Measurements from ENCODE around the gene PMP22. TPM values are rescaled to one million over a fixed set of nuclear protein-coding genes. Genes with fewer than 3 reads are reported as not detected.

PMP22 gene
- total and polyA plus RNA-seq, 2 donors (not counting 3 experiments of a cell fraction or from before 2014, with no cell fraction given): 67.2 to 103 TPM

DNA sequence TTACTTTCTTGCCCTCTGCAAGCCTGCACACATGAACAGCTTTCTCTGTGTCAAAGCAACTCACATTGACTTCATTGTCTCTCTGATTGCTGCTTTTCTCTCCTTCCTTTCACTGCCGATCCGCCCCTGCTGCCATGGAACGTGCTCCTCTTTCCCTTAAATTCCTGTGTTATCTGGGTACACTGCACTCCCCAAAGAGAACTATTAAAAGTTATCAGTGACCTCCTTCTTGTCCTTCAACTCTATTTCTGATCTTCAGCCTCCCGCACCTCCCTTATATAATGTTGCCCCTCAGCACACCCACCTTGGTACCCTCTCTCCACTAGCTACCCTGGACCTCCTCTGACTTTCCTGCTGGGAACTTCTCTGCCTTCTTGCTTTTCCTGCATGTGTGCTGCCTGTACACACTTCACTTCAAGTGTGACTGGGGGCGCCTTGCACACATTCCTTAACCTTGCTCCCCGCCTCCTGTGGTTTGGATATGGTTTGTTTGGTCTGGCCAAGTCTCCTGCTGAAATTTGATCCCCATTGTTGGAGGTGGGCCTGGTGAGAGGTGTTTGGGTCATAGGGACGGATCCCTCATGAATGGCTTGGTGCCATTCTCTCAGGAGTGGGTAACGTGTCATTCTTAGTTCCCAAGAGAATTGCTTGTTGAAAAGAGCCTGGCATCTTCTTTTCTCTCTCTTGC is 26.7 kb upstream of the PMP22 start:
- intact Hi-C loops (cut with micrococcal nuclease): no loop called here
- H4K20me1 ChIP-seq (replicated peaks; ENCODE audit: control insufficient read depth, extremely low read depth, insufficient read depth, low read length): no peaks in the 10 kb centered on the region

More for the DNA sequence above, 26.7 kb upstream of the PMP22 start:
- Histone ChIP-seq H3K27me3 (ENCODE audit: control insufficient read depth in 2 of 2, insufficient read depth in 2 of 2, low read length in 2 of 2) (peaks cover 0 to 5% of the 10 kb centered on the region in 2 experiments), H3K4me1 (ENCODE audit: control insufficient read depth, extremely low read depth, insufficient read depth, low read length) (peaks cover 5% of the 10 kb centered on the region), H3K9ac (replicated peaks; ENCODE audit: extremely low read depth, insufficient read depth, low read length) (no peak overlapping the region), H3K9me3 (replicated peaks; ENCODE audit: control insufficient read depth, insufficient read depth, low read length) (no peaks in the 10 kb centered on the region), H3K27ac (ENCODE audit: insufficient read depth, low read depth, low read length) (no peak overlapping the region), H3K4me2 (ENCODE audit: insufficient read depth, low read length) (no peak overlapping the region), H3K79me2 (ENCODE audit: control insufficient read depth, insufficient read depth, low read length) (no peaks in the 10 kb centered on the region), H3K9me1 (replicated peaks; ENCODE audit: control insufficient read depth, extremely low read depth, insufficient read depth, low read length) (no peaks in the 10 kb centered on the region), H3K4me3 (replicated peaks in 1 of 3; ENCODE audit: insufficient read depth in 1 of 3, low read depth in 1 of 3, low read length in 3 of 3) (no peak overlapping the region), H2AFZ (ENCODE audit: low read depth, low read length) (no peak overlapping the region), H3K36me3 (ENCODE audit: control insufficient read depth in 2 of 2, extremely low read depth in 1 of 2, insufficient read depth in 2 of 2, low read length in 2 of 2) (no peaks in the 10 kb centered on the region)
- no peak for DNase-seq (ENCODE audit: low read depth, low spot score)
- no peak for FAIRE-seq
- dilution Hi-C loops (cut with MboI; ENCODE audit: extremely low pct_ligation_motif_present, low sequenced_read_pairs): no loop called here
- no TSS peak for BruUV-seq (replicated peaks)
- POLR2A ChIA-PET: no interaction called here
- TF ChIP-seq MYC (IDR thresholded peaks at IDR 0.05; ENCODE audit: low read depth, low read length) (no peak), JUN (IDR thresholded peaks at IDR 0.05; ENCODE audit: borderline replicate concordance, insufficient read depth, insufficient read length, low read depth) (no peak), FOS (IDR thresholded peaks at IDR 0.05; ENCODE audit: borderline replicate concordance, insufficient read depth, low read length) (no peak), GATA2 (IDR thresholded peaks at IDR 0.05; ENCODE audit: insufficient read depth, insufficient read length, low read depth, low read length) (no peak), POLR2AphosphoS5 (IDR thresholded peaks at IDR 0.05; ENCODE audit: insufficient read depth, low read depth, low read length) (no peak), POLR2A (IDR thresholded peaks at IDR 0.05; ENCODE audit: low read depth, low read length) (no peak), EZH2 (IDR thresholded peaks at IDR 0.05; ENCODE audit: borderline replicate concordance, low read depth, low read length, severe bottlenecking) (no peak)
- TF ChIP-seq, protein P1, sequence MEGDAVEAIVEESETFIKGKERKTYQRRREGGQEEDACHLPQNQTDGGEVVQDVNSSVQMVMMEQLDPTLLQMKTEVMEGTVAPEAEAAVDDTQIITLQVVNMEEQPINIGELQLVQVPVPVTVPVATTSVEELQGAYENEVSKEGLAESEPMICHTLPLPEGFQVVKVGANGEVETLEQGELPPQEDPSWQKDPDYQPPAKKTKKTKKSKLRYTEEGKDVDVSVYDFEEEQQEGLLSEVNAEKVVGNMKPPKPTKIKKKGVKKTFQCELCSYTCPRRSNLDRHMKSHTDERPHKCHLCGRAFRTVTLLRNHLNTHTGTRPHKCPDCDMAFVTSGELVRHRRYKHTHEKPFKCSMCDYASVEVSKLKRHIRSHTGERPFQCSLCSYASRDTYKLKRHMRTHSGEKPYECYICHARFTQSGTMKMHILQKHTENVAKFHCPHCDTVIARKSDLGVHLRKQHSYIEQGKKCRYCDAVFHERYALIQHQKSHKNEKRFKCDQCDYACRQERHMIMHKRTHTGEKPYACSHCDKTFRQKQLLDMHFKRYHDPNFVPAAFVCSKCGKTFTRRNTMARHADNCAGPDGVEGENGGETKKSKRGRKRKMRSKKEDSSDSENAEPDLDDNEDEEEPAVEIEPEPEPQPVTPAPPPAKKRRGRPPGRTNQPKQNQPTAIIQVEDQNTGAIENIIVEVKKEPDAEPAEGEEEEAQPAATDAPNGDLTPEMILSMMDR (IDR thresholded peaks at IDR 0.05; ENCODE audit: extremely low read depth in 1 of 2, insufficient read depth in 1 of 2, low read depth in 1 of 2, low read length in 2 of 2): no peak
- TF ChIP-seq, protein P2, sequence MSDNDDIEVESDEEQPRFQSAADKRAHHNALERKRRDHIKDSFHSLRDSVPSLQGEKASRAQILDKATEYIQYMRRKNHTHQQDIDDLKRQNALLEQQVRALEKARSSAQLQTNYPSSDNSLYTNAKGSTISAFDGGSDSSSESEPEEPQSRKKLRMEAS (IDR thresholded peaks at IDR 0.05; ENCODE audit: insufficient read depth, insufficient read length): no peak
- CTCF ChIA-PET: interaction anchor here (1.9 kb wide), 1 partner anchor 211 kb away, joined by 5 read pairs; no protein-coding TSS in a partner anchor
